GM18505 (cell line): ENCODE measurements around the gene SFT2D1.
"Not testable (repeated sequence)": the region's sequence is repeated elsewhere in the genome, so short reads cannot be mapped to it uniquely, and the experiment has no call there.

Experiments
- ATAC-seq: cut with Tn5 transposase; IDR thresholded peaks from one replicate; pipeline ENCODE4 v1.9.1; 2021; ENCODE audit not compliant: unreplicated experiment
- POLR2A ChIP-seq: IDR thresholded peaks from 4 replicates; pipeline ENCODE4 v1.6.1; 2011; ENCODE audit warnings: borderline replicate concordance; ENCODE audit not compliant: insufficient read depth, insufficient read length; ENCODE audit errors: extremely low read depth

The SFT2D1 gene

DNA sequence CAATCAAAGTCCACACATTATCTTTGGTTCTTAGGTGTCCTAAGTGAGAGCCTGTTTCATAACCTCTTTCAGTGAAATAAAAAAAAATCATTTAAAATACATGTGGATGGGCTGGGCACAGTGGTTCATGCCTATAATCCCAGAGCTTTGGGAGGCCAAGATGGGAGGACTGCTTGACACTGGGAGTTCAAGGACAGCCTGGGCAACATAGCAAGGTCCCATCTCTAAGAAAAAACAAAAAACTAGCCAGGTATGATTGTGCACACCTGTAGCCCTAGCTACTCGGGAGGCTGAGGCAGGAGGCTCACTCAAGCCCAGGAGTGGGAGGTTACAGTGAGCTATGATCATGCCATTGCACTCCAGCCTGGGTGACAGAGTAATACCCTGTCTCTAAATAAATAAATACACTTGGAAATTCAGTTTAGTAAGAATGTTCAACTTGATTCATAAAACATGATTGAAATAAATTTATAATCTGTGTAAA lies 36.8 kb upstream of the SFT2D1 start:
- ATAC-seq, result no peak
- no peak for TF ChIP-seq POLR2A

- no peak for TF ChIP-seq POLR2A
- no peak for ATAC-seq
These were observed 35.4 kb upstream of the SFT2D1 start for GRCh38 chr6:166377721-166378120.

GRCh38 chr6:166375013-166375412 lies 32.7 kb upstream of the SFT2D1 start:
- no peak for ATAC-seq
- TF ChIP-seq POLR2A, result no peak

- ATAC-seq, result no peak
- no peak for TF ChIP-seq POLR2A
These were observed 28.1 kb upstream of the SFT2D1 start for GRCh38 chr6:166370489-166370888.

DNA sequence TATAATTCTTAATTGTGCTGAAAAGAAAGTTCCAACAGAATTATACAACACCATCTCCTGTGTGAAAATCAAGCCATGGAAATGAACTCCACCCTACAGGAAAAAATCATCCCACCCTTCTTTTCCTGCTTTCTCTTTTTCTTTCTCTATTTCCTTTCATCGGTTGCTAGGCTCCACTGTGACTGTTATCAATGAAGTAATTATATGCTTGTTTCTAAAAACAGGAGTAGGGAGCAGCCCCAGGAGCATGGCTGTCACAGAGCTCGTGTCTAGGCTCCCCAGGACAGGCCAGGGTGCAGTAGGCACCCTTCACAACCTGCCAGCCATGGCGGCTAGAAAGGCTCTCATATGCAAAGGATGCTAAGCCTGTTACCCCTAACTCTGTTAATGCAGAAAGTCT lies 27.4 kb upstream of the SFT2D1 start:
- no peak for ATAC-seq
- no peak for TF ChIP-seq POLR2A

DNA sequence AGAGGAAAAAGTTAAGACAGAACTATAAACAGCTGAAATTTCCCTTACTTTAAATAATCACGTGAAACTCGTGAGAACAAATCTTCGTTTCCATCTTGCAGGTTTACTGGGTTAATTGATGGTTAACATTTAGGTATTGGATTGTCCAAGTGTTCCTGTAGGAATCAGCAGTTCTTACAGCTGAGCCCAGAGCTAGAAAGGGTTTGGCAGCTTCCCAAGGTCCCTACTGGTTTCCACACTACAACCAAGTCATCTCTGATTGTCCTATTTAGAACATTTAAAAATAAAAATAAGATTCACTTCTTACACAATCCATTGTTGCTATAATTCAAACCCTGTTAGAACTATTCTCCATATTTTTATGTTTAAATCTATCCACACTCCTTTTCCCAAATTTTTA lies 24.6 kb upstream of the SFT2D1 start:
- no peak for TF ChIP-seq POLR2A
- ATAC-seq, result no peak

GRCh38 chr6:166365806-166366205 lies 23.5 kb upstream of the SFT2D1 start:
- no peak for TF ChIP-seq POLR2A
- no peak for ATAC-seq

DNA sequence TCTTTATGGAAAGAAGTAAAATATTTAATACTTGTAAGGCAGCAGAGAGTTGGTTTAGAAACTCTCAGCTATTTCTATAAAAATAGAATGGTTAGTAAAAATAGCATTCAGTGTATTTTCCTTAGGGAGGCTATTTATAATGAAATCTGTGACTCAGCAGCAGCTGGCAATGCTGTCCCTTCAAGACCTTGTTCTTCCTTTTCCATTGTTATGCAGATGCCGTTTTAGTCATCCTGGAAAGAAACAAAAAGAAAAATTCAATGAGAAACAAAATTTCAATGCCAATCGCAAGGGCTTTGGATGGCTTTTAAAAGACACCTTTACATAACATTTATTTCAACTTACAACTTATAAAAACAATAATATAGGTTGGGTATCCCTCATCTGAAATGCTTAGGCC lies 22.9 kb upstream of the SFT2D1 start:
- no peak for TF ChIP-seq POLR2A
- ATAC-seq, result no peak

DNA sequence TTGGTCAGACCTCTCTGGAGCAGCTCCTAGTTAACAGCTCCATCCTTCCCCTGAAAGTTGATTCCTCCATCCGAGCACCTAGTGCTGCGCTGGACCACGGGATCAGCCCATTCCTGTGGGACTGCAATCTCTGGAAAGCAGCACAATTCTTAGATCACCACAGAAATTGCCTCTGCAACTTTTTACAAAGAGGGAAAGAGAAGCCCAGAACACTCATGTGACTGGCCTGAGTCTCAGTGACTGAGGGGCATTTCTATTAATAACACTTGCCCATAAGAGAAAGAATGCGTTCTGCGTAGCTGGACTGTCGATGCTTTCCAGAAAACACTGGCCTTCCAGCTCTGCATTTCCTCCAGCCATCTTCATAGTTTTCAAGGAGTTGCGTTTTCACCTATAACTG lies 22.1 kb upstream of the SFT2D1 start:
- TF ChIP-seq POLR2A, result no peak
- no peak for ATAC-seq

- not testable (repeated sequence) for ATAC-seq
These were observed 20.1 kb upstream of the SFT2D1 start for GRCh38 chr6:166362427-166362826.

DNA sequence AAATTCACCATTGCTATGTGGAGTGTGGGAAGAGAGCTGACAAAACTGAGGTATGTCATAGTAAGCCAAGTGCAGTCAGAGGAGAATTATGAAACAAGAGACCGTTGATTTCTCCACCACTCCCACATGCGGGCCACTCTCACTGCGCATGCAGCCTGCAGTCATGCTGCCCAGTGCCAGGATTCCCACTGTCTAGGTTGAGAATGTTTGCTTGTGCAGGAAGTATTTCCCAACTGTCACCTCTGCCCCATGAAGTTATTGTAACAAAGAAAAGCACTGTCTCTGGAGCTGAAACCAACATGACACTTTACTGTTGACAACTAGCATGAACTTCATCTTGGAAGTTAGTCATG lies 18.7 kb upstream of the SFT2D1 start:
- ATAC-seq, result no peak
- no peak for TF ChIP-seq POLR2A

GRCh38 chr6:166360243-166361076 lies 18.1 kb upstream of the SFT2D1 start:
- ATAC-seq, result no peak
- no peak for TF ChIP-seq POLR2A

DNA sequence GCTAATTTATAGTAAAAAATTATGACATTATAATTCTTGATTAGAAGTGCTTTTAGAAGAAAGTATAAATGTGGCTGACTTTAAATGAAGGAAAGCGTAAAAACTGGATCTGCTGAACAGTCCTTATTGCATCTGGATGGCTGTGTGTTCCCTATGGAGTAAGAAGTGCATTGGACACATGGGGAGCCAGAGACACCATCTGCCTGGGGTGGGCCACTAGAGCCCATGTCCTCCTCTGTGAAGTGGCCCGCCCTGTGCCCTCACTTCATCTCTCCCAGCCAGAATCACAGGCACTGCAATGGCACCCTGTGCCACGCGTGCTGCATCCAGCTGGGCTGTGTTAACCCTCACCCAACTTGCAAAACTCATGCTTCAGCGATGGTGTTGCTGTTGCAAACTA lies 13.2 kb upstream of the SFT2D1 start:
- no peak for ATAC-seq
- TF ChIP-seq POLR2A, result no peak

- TF ChIP-seq POLR2A, result no peak
- ATAC-seq, result no peak
These were observed 12.6 kb upstream of the SFT2D1 start for GRCh38 chr6:166354965-166355364.

- no peak for ATAC-seq
- no peak for TF ChIP-seq POLR2A
These were observed 11.8 kb upstream of the SFT2D1 start for GRCh38 chr6:166354143-166354542.
